Erythroblast (primary cell): ENCODE results near the gene ACBD3.

Experiments
- GATA1 ChIP-seq: IDR thresholded peaks from 2 replicates; pipeline ENCODE4 v1.6.1; 2011; ENCODE audit warnings: low read depth, mild to moderate bottlenecking, control low read depth, low read length, moderate library complexity
- POLR2A ChIP-seq: IDR thresholded peaks from 2 replicates; pipeline ENCODE4 v1.6.1; 2011; ENCODE audit warnings: mild to moderate bottlenecking, low read length

DNA sequence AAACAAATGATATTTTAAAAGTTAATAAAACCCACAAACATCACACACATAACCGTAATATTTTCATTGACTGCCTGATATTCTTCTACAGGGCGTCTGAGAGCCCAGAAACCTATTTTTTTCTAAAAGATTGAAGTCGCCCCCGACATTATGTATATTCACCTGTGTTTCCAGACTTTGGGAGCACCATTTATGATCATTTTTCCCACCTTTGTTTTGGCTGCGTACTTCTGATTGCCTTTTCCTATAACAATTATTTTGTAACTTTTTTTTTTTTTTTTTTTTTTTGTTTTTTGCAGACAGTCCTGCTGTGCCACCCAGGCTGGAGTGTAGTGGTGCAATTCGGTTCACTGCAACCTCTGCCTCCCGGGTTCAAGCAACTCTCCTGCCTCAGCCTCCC lies 839 bp upstream of the ACBD3 start:
- TF ChIP-seq POLR2A: no peak
- TF ChIP-seq GATA1: no peak
